WTC11 (cell line): Measurements from ENCODE around the gene SNAPC1.

Source experiments
- GTF2I ChIP-seq: fragments of 250-450 bp; sonication (Bioruptor Pico); conservative IDR thresholded peaks from 2 replicates; pipeline ENCODE4 v1.4.0; 2021; ENCODE audit warnings: mild to moderate bottlenecking
- IRF2 ChIP-seq: sonication (generic); formaldehyde crosslinking; IDR thresholded peaks from 2 replicates; pipeline ENCODE4 v1.8.0; 2022; ENCODE audit warnings: low read depth, missing genetic modification reagents, borderline replicate concordance
- KAT7 ChIP-seq: sonication (generic); formaldehyde crosslinking; IDR thresholded peaks from 2 replicates; pipeline ENCODE4 v1.8.1; 2023; ENCODE audit warnings: missing genetic modification reagents, mild to moderate bottlenecking, borderline replicate concordance
- SP1 ChIP-seq: sonication (generic); formaldehyde crosslinking; conservative IDR thresholded peaks from 2 replicates; pipeline ENCODE4 v1.8.1; 2022; ENCODE audit warnings: missing genetic modification reagents
- TEAD1 ChIP-seq: sonication (generic); formaldehyde crosslinking; IDR thresholded peaks from 2 replicates; pipeline ENCODE4 v1.8.0; 2022; ENCODE audit warnings: mild to moderate bottlenecking, missing genetic modification reagents
- ZNF121 ChIP-seq: sonication (generic); formaldehyde crosslinking; IDR thresholded peaks from 2 replicates; pipeline ENCODE4 v1.8.0; 2023; ENCODE audit warnings: missing genetic modification reagents
- TF ChIP-seq, protein P1 (sequence below): fragments of 200-600 bp; IDR thresholded peaks from 2 replicates; pipeline ENCODE4 v1.8.0; 2022; ENCODE audit warnings: antibody characterized with exemption
- TF ChIP-seq, protein P2 (sequence below): sonication (generic); formaldehyde crosslinking; IDR thresholded peaks from 2 replicates; pipeline ENCODE4 v1.8.1; 2023; ENCODE audit warnings: mild to moderate bottlenecking, missing genetic modification reagents, moderate library complexity
- TF ChIP-seq, protein P3 (sequence below): sonication (generic); formaldehyde crosslinking; IDR thresholded peaks from 2 replicates; pipeline ENCODE4 v1.8.1; 2022; ENCODE audit warnings: low read depth, mild to moderate bottlenecking, moderate library complexity, missing genetic modification reagents, borderline replicate concordance
- TF ChIP-seq, protein P4 (sequence below): sonication (generic); formaldehyde crosslinking; IDR thresholded peaks from 2 replicates; pipeline ENCODE4 v1.8.1; 2023; ENCODE audit warnings: mild to moderate bottlenecking, missing genetic modification reagents, moderate library complexity
- TF ChIP-seq, protein P5 (sequence below): sonication (generic); formaldehyde crosslinking; conservative IDR thresholded peaks from 2 replicates; pipeline ENCODE4 v1.8.1; 2022; ENCODE audit warnings: mild to moderate bottlenecking, missing genetic modification reagents

DNA sequence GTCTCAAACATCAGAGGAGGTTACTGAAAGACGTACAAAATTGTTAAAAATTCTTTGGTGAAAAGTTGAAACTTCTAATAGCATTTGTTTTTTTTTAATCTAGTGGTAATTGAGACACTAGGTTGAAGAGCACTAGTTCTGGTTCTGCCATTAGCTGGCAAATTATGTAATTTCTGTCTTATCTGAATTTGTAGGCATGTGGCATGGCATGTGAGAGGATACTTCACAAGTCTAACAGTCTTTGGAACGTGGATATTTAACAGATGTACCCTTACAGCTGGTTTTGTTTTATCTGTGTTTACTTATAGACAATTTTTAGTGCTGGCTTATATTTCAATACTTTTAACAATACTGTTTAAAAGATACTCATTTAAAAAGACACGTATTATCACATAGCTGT is 6.0 kb downstream of the SNAPC1 start:
- TF ChIP-seq, protein P1, sequence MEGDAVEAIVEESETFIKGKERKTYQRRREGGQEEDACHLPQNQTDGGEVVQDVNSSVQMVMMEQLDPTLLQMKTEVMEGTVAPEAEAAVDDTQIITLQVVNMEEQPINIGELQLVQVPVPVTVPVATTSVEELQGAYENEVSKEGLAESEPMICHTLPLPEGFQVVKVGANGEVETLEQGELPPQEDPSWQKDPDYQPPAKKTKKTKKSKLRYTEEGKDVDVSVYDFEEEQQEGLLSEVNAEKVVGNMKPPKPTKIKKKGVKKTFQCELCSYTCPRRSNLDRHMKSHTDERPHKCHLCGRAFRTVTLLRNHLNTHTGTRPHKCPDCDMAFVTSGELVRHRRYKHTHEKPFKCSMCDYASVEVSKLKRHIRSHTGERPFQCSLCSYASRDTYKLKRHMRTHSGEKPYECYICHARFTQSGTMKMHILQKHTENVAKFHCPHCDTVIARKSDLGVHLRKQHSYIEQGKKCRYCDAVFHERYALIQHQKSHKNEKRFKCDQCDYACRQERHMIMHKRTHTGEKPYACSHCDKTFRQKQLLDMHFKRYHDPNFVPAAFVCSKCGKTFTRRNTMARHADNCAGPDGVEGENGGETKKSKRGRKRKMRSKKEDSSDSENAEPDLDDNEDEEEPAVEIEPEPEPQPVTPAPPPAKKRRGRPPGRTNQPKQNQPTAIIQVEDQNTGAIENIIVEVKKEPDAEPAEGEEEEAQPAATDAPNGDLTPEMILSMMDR: no peak
- TF ChIP-seq, protein P2, sequence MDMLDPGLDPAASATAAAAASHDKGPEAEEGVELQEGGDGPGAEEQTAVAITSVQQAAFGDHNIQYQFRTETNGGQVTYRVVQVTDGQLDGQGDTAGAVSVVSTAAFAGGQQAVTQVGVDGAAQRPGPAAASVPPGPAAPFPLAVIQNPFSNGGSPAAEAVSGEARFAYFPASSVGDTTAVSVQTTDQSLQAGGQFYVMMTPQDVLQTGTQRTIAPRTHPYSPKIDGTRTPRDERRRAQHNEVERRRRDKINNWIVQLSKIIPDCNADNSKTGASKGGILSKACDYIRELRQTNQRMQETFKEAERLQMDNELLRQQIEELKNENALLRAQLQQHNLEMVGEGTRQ (CRISPR knock-in tag): no peak
- TF ChIP-seq SP1 (CRISPR knock-in tag): no peak
- TF ChIP-seq, protein P3, sequence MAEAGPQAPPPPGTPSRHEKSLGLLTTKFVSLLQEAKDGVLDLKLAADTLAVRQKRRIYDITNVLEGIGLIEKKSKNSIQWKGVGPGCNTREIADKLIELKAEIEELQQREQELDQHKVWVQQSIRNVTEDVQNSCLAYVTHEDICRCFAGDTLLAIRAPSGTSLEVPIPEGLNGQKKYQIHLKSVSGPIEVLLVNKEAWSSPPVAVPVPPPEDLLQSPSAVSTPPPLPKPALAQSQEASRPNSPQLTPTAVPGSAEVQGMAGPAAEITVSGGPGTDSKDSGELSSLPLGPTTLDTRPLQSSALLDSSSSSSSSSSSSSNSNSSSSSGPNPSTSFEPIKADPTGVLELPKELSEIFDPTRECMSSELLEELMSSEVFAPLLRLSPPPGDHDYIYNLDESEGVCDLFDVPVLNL (CRISPR knock-in tag): no peak
- no peak for TF ChIP-seq ZNF121 (CRISPR knock-in tag)
- TF ChIP-seq IRF2 (CRISPR knock-in tag): no peak
- TF ChIP-seq TEAD1: no peak
- TF ChIP-seq, protein P4, sequence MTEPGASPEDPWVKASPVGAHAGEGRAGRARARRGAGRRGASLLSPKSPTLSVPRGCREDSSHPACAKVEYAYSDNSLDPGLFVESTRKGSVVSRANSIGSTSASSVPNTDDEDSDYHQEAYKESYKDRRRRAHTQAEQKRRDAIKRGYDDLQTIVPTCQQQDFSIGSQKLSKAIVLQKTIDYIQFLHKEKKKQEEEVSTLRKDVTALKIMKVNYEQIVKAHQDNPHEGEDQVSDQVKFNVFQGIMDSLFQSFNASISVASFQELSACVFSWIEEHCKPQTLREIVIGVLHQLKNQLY (CRISPR knock-in tag): no peak
- no peak for TF ChIP-seq GTF2I (CRISPR knock-in tag)
- TF ChIP-seq KAT7 (CRISPR knock-in tag): no peak
- TF ChIP-seq, protein P5, sequence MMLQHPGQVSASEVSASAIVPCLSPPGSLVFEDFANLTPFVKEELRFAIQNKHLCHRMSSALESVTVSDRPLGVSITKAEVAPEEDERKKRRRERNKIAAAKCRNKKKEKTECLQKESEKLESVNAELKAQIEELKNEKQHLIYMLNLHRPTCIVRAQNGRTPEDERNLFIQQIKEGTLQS (CRISPR knock-in tag): no peak
